H1 (cell line): ENCODE data around the gene GRID1. TPM values are rescaled to one million over a fixed set of nuclear protein-coding genes. Genes with fewer than 3 reads are reported as not detected.

ENCODE experiments used
- CBX5 ChIP-seq: fragments of 300-800, 300-1000 bp; sonication (generic); IDR thresholded peaks from 2 replicates; pipeline ENCODE4 v1.7.1; 2016; ENCODE audit warnings: antibody characterized with exemption, low read length, low read depth
- EGR1 ChIP-seq: IDR thresholded peaks from 2 replicates; pipeline ENCODE4 v1.6.1; 2011; ENCODE audit warnings: low read depth, low read length, borderline replicate concordance
- SUZ12 ChIP-seq: fragments of 200-600 bp; sonication (generic); IDR thresholded peaks from 2 replicates; pipeline ENCODE4 v1.6.1; 2012; ENCODE audit warnings: mild to moderate bottlenecking, inconsistent platforms, low read length, moderate library complexity, mixed read lengths
- polyA plus RNA-seq, 7 experiments: library from polyadenylated mRNA; depleted of rRNA in 3 of 7; stranded (reverse) in 5 of 7; unstranded in 2 of 7; fragments of >200 nt in 5 of 7; fragments of 200-250 nt in 2 of 7; gene quantifications; 1 replicate in 5 of 7; 2 replicates in 1 of 7; 4 replicates in 1 of 7; pipeline versions ENCODE4 v1.2.1 to v1.2.3, GENCODE V29; 2011 to 2013; ENCODE audit warnings: missing spikeins in 2 of 7, mixed read lengths in 2 of 7
- total RNA-seq: library from RNA; stranded (reverse); fragmentation: NEBNext Ultra II Directional; extraction: Animal tissue kit (Norgen Biotek cat#: 25700); gene quantifications from 2 replicates; pipeline ENCODE4 v1.2.1, GENCODE V29; 2021

The GRID1 gene
- total and polyA plus RNA-seq, 2 of the 8 experiments (the other 6 are each of a cell fraction or from before 2014, with no cell fraction given), result 0.22 to 0.30 TPM

DNA sequence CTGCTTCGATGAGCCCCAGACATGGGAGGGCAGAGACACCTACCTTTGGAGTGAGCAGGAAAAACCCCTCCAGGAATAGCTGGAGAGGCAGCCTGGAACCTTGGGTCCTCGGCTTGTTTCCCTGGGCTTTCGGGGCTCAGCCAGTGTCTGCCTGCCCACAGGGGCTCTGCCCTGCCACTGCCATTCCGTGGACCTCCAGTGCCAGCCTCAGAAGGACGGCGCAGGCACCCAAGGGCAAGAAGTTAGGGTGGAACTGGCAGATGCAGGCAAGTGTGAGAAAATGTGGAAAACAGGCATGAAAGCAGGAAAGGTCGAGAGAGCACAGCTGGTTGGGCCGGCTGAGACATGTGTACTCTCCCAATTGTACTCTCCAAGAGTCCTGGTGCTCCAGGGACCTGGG lies 281.5 kb downstream of the GRID1 start (continued):
- no peak for TF ChIP-seq EGR1
- no peak for TF ChIP-seq CBX5
- TF ChIP-seq SUZ12, result no peak
